ENCODE measurements around the gene TSPAN5.
"Not testable (repeated sequence)": the region's sequence is repeated elsewhere in the genome, so short reads cannot be mapped to it uniquely, and the experiment has no call there.

The TSPAN5 gene

GRCh38 chr4:98658287-98659105 lies at the start of gene TSPAN5:
TSPAN5 (minus strand) TSS chr4:98658611.
- peak; percentile 77 to 87 for DNase-seq

DNA sequence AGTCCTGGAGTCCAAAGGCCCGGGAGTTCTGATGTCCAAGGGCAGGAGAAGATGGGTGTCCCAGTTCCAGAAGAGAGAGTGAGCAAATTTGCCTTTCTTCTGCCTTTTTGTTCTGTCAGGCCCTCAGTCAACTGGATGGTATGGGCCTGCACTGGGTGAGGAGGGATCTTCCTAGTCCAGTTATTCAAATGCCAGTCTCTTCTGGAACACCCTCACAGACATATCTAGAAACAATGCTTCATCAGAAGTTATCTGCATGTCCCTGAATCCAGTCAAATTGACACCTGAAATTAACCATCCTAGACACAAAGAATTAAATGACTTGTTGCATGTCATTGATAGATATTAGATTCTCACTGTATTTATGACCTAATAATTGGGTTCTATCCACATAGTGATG lies 48.5 kb upstream of the TSPAN5 start:
- no peak for DNase-seq

DNA sequence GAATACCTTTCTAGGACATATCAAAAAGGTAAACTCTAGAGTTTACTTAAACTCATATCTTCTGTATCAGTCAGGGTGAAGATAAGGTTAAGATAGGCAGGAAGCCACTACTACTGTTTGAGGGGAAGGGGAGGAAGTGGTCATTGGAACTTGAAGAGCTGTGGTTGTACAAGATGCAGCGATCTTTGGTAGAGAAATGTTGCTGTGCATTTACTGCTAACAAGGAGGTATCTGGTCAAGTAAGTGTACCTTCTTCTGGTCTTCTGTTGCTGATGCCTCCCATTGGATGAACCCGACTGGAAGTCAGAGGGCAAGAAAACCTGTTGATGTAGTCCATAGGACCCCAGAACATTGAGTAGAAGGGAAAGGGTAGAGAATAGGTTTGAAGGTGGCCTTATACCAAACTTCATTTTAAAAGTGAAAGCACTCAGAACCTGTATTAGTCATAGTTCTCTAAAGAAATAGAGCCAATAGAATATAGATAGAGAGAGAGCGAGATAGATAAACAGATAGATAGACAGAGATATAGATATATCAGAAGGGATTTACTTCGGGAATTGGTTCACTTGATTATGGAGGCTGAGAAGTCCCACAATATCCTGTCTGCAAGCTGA lies 47.9 kb upstream of the TSPAN5 start:
- DNase-seq: peak; percentile 26 to 70

DNA sequence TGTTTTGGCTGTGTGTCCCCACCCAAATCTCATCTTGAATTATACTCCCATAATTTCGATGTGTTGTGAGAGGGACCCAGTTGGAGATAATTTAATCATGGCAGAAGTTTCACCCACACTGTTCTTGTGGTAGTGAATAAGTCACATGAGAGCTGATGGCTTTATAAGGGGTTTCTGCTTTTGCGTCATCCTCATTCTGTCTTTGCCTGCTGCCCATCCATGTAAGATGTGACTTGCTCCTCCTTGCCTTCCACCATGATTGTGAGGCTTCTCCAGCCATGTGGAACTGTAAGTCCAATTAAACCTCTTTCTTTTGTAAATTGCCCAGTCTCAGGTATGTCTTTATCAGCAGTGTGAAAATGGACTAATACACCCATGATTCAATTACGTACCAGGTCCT lies 47.2 kb upstream of the TSPAN5 start:
- DNase-seq: not testable (repeated sequence)

DNA sequence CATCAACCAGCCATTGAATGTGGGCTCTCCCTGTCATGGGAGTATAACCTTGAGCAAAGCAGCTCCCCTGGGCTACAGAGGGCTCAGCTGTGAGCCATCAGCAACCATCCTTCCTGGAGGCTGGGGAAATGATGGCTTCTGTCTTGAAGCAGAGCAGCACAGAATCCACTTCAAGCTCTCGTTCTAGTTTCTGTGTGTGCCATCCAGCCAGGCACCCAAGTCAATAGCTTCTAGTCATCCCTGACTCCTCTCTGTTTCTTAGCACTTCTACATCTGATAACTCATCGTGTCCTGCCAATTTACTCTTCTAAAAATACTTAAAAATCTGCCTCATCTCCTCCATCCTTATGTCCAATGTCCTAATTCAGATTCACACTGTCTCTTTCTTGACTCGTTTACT lies 42.2 kb upstream of the TSPAN5 start:
- no peak for DNase-seq

- no peak for DNase-seq
Measured at GRCh38 chr4:98694076-98694475, 35.7 kb upstream of the TSPAN5 start.

DNA sequence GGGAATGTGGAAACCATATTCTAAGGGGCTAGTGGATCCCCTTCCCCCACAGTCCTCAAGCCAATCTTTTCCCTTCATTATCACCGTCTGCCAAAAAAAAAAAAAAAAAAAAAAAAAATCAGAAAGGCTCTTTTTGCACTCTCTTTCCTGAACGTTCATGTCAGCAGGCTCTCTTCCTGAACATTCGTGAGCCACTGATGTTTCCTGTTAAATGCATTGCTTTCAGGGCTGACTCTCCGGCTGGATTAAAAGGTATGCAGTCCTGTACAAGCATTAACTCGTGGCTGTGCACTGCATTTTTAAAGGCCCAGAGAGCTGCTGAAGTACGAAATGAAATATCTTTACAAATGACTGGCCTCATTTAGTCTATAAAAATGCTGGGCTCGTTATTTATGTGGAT lies 34.0 kb upstream of the TSPAN5 start:
- DNase-seq: no peak

- no peak for DNase-seq
Measured at GRCh38 chr4:98691588-98691987, 33.2 kb upstream of the TSPAN5 start.

DNA sequence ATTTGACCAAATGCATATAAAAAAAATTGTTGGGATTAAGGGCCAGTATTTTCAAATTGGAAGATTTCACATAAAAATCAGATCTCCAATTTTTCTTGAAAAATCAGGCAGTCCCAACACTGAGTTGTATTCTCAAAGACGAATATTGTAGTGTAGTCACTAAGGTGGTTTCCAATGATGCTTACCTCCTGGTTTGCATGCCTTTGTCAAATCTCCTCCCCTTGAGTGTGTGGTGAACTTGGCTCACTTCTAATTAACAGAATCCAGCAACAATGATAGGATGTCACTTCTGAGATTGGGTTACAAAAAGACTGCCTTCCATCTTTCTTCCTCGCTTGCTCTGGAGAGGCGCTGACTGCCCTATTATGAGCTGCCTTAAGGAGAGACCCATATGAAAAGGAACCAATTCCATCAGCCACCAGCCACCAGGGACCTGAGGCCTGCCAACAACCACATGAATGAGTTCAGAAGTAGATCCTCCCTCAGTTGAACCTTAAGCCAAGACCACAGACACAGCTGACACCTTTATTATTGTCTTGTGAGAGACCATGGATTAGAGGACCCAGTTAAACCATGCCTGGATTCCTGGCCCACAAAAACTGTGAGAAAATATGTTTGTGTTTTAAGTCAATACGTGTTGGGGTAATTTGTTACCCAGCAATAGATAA lies 31.2 kb upstream of the TSPAN5 start:
- DNase-seq: peak in 1 of 2 donors; percentile 24

- DNase-seq: peak in 1 of 2 donors; percentile 50
Measured at GRCh38 chr4:98688411-98689290, 30.2 kb upstream of the TSPAN5 start.

- DNase-seq: no peak
Measured at GRCh38 chr4:98687876-98688275, 29.5 kb upstream of the TSPAN5 start.

GRCh38 chr4:98686847-98687246 lies 28.4 kb upstream of the TSPAN5 start:
- DNase-seq: no peak

GRCh38 chr4:98686043-98686707 lies 27.8 kb upstream of the TSPAN5 start:
- no peak for DNase-seq

GRCh38 chr4:98685225-98686042 lies 27.0 kb upstream of the TSPAN5 start:
- DNase-seq: no peak

DNA sequence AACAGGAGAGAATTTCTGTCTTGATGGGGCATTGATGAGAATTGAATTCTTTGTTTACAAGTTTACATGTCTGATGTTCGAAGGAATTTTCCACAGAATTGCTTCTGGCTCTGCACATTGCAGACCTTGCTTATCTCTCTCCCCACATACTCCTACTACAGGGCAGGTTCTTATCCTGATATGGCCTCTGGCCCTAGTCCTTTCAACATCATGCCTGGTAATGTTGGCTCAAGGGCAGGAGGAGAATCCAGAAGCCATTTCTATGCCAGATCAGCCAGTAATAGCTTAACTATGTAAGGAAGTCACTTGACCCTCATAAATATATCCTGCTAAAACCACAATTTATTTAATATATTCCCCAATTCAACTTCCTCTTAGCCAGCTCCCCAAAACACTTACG lies 24.3 kb upstream of the TSPAN5 start:
- no peak for DNase-seq

- DNase-seq: no peak
Measured at GRCh38 chr4:98680806-98681205, 22.4 kb upstream of the TSPAN5 start.

GRCh38 chr4:98679738-98680137 lies 21.3 kb upstream of the TSPAN5 start:
- no peak for DNase-seq

- DNase-seq: no peak
Measured at GRCh38 chr4:98677799-98678198, 19.4 kb upstream of the TSPAN5 start.

- no peak for DNase-seq
Measured at GRCh38 chr4:98674404-98675173, 16.2 kb upstream of the TSPAN5 start.

GRCh38 chr4:98673978-98674377 lies 15.6 kb upstream of the TSPAN5 start:
- DNase-seq: no peak

DNA sequence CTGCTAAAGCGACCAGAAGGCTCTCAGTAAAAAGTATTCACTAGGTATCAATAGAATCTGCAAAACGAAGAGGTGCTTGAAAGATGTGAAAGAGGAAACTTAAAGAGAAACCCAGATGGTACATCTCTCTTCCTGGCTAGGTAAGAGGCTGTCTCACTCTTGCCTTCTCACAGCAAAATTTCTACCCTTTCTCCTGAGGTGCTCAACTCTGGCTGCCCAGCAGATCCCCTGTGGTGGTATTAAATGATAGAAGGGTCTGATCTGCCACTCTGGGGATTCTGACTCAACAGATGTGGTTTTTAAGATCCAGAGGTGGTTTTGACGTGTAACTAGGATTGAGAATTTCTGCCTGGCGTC lies 14.9 kb upstream of the TSPAN5 start:
- no peak for DNase-seq
